Measurements from ENCODE around the gene RPL11. TPM values are rescaled to one million over a fixed set of nuclear protein-coding genes. Genes with fewer than 3 reads are reported as not detected.

Gene RPL11
- total RNA-seq, 1 experiment from 2014 or later, result 865 TPM

GRCh38 chr1:23719162-23719820, 27.7 kb downstream of the RPL11 start:
- no peak for TF ChIP-seq CTCF (IDR thresholded peaks at IDR 0.05)
- no peak for TF ChIP-seq SIN3A (IDR thresholded peaks at IDR 0.05; ENCODE audit: borderline replicate concordance, insufficient read depth, low read depth, low read length)
- TF ChIP-seq REST (IDR thresholded peaks at IDR 0.05; ENCODE audit: insufficient read depth in 1 of 2, low read depth in 2 of 2, low read length in 1 of 2), result no peak
- no peak for TF ChIP-seq POLR2AphosphoS5 (IDR thresholded peaks at IDR 0.05; ENCODE audit: low read depth, low read length)
- no peak for TF ChIP-seq TCF7L2 (IDR thresholded peaks at IDR 0.05; ENCODE audit: low read depth, low read length)
- ChIA-PET POLR2A (no interaction called here), CTCF (interaction anchor here (0.6 kb wide), 1 partner anchor 58 kb away, joined by 4 read pairs; no protein-coding TSS in a partner anchor)
- BruUV-seq (replicated peaks), result no TSS peak
- Histone ChIP-seq H3K27me3 (ENCODE audit: control insufficient read depth, insufficient read depth, low read length) (no peaks in the 10 kb centered on the region), H3K4me1 (ENCODE audit: control insufficient read depth, insufficient read depth, low read length) (no peaks in the 10 kb centered on the region), H3K36me3 (ENCODE audit: control insufficient read depth, insufficient read depth, low read length) (no peaks in the 10 kb centered on the region), H3K4me3 (ENCODE audit: low read depth in 2 of 2, low read length in 2 of 2) (no peak overlapping the region), H3K27ac (ENCODE audit: low read length) (no peak overlapping the region), H3K9me3 (ENCODE audit: control insufficient read depth, insufficient read depth, low read depth, low read length) (no peaks in the 10 kb centered on the region)
- ATAC-seq (no peak), DNase-seq (ENCODE audit: low read depth, low spot score) (no peak)
- in situ Hi-C loops (cut with HindIII; ENCODE audit: low pct_unique_long_range_greater_than_20kb, low sequenced_read_pairs) (no loop called here), intact Hi-C loops (cut with micrococcal nuclease; ENCODE audit: unreplicated experiment) (no loop called here)

- no peak; the same call in 1 of the 2 replicates for ATAC-seq
- POLR2A ChIA-PET, result no interaction called here
- Histone ChIP-seq H3K9me3 (ENCODE audit: control insufficient read depth, insufficient read depth, low read depth, low read length) (no peaks in the 10 kb centered on the region), H3K36me3 (ENCODE audit: control insufficient read depth, insufficient read depth, low read length) (no peaks in the 10 kb centered on the region), H3K4me1 (ENCODE audit: control insufficient read depth, insufficient read depth, low read length) (no peaks in the 10 kb centered on the region), H3K27me3 (ENCODE audit: control insufficient read depth, insufficient read depth, low read length) (no peaks in the 10 kb centered on the region), H3K4me3 (ENCODE audit: low read depth in 2 of 2, low read length in 2 of 2) (no peak overlapping the region), H3K27ac (ENCODE audit: low read length) (no peak overlapping the region)
- CTCF ChIA-PET, result no interaction called here
- in situ Hi-C loops (cut with HindIII; ENCODE audit: low pct_unique_long_range_greater_than_20kb, low sequenced_read_pairs) (no loop called here), intact Hi-C loops (cut with micrococcal nuclease; ENCODE audit: unreplicated experiment) (no loop called here)
- no TSS peak for BruUV-seq (replicated peaks)
- TF ChIP-seq CTCF (IDR thresholded peaks at IDR 0.05), result no peak
- TF ChIP-seq SIN3A (IDR thresholded peaks at IDR 0.05; ENCODE audit: borderline replicate concordance, insufficient read depth, low read depth, low read length), result no peak
- DNase-seq (ENCODE audit: low read depth, low spot score), result no peak
These were observed 28.8 kb downstream of the RPL11 start for GRCh38 chr1:23720256-23720995.
